H4 (cell line): ENCODE data around the gene SF3A2. TPM values are rescaled to one million over a fixed set of nuclear protein-coding genes. Genes with fewer than 3 reads are reported as not detected.

Experiments
- DNase-seq: peaks from one replicate; pipeline ENCODE4 v3.0.0-alpha.2; 2015; ENCODE audit warnings: low spot score
- total RNA-seq: library from RNA; depleted of rRNA; stranded (reverse); fragments of >200 nt; shearing (Covaris generic); gene quantifications from 2 replicates; pipeline ENCODE4 v1.2.3, GENCODE V29; 2014; rRNA removed

Gene SF3A2
- total RNA-seq, 1 experiment from 2014 or later: 13.3 TPM

DNA sequence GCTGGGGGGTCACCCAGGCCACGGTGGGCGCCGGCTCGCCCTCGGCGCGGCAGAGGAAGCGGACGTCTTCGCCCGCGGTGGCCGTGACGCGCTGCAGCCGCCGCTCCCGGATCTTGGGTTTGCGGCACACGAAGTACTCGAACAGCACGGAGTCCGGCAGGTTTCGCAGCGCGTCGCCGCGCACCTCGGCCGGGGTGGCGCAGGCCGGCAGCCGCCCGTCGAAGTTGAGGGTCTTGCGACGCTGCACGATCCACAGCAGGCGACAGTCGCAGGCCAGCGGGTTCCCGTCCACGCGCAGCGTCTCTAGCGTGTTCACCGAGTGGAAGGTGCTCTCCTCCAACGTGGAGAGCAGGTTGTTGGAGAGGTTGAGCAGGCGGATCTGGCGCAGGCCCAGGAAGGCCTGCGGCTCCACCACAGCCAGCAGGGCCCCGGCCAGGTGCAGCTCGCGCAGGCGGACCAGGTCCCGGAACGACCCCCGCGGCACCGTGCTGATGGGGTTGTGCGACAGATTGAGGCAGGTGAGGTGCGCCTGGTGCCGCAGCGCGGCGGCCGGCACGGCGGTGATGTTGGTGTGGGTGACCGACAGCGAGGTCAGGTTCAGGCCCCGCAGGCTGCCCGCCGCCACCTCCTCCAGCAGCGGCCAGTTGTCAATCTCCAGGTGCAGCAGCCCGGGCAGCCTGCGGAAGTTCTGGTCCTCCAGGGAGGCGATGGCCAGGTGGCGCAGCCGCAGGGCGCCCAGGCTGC lies 54.0 kb downstream of the SF3A2 start:
- DNase-seq: no peak

GRCh38 chr19:2291185-2291751 lies 54.6 kb downstream of the SF3A2 start:
- no peak for DNase-seq

GRCh38 chr19:2294687-2295335 lies 58.2 kb downstream of the SF3A2 start:
- DNase-seq: no peak

GRCh38 chr19:2296141-2296540 lies 59.5 kb downstream of the SF3A2 start:
- DNase-seq: no peak

Other genes starting within 250 kb of the SF3A2 start
- 37.6 and 40.1 TPM in 2 replicates for gene BTBD2, start 221.1 kb upstream of the SF3A2 start, total RNA-seq
- gene MKNK2, start 185.6 kb upstream of the SF3A2 start, total RNA-seq: 33.9 and 49.6 TPM in 2 replicates
- 3.8 and 9.0 TPM in 2 replicates for gene MOB3A, start 140.5 kb upstream of the SF3A2 start, total RNA-seq
- gene IZUMO4, start 139.9 kb upstream of the SF3A2 start, total RNA-seq: 1.3 and 4.2 TPM in 2 replicates
- gene AP3D1, start 85.3 kb upstream of the SF3A2 start, total RNA-seq: 51.0 and 60.4 TPM in 2 replicates
- 1.5 and 6.8 TPM in 2 replicates for gene DOT1L, start 72.9 kb upstream of the SF3A2 start, total RNA-seq
- 45.1 and 50.8 TPM in 2 replicates for gene PLEKHJ1, start 495 bp upstream of the SF3A2 start, total RNA-seq
- 0.68 and 1.0 TPM in 2 replicates for gene AMH, start 12.5 kb downstream of the SF3A2 start, total RNA-seq
- 0.66 TPM in 1 of 2 replicates, not detected in the other for gene JSRP1, start 19.6 kb downstream of the SF3A2 start, total RNA-seq
- gene PEAK3, start 45.4 kb downstream of the SF3A2 start, total RNA-seq: 0.06 TPM in 1 of 2 replicates, not detected in the other
- 0.02 TPM in 1 of 2 replicates, not detected in the other for gene LINGO3, start 71.3 kb downstream of the SF3A2 start, total RNA-seq
- gene LSM7, start 91.8 kb downstream of the SF3A2 start, total RNA-seq: 235 and 259 TPM in 2 replicates
- gene SPPL2B, start 91.9 kb downstream of the SF3A2 start, total RNA-seq: 9.3 and 10.2 TPM in 2 replicates
- 0.45 TPM in 1 of 2 replicates, not detected in the other for gene TMPRSS9, start 123.4 kb downstream of the SF3A2 start, total RNA-seq
- 39.9 and 40.8 TPM in 2 replicates for gene TIMM13, start 190.8 kb downstream of the SF3A2 start, total RNA-seq
- 64.3 and 86.4 TPM in 2 replicates for gene LMNB2, start 220.1 kb downstream of the SF3A2 start, total RNA-seq
- 14.3 and 82.3 TPM in 2 replicates for gene GADD45B, start 239.3 kb downstream of the SF3A2 start, total RNA-seq